HG02970 (cell line): ENCODE results near the gene ARL14EP.

Experiments
- ATAC-seq: cut with Tn5 transposase; IDR thresholded peaks from one replicate; pipeline ENCODE4 v1.9.1; 2021; ENCODE audit warnings: mild to moderate bottlenecking, moderate library complexity, moderate number of reproducible peaks; ENCODE audit not compliant: unreplicated experiment, low FRiP score

Gene ARL14EP

DNA sequence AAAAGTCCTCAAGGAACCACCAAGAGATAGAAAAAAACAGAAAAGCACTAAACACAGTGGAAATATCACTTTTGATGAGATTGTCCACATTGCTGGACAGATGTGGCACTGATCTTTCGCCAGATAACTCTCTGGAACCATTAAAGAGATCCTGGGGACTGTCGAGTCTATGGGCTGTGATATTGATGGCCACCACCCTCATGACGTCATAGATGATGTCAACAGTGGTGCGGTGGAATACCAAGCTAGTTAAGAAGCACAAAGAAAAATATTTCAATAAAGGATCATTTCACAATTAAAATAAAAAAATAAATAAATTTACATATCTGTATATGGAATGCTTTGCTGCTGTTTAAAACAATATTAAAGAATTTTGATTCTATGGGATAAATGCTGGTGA lies 45.5 kb downstream of the ARL14EP start:
- ATAC-seq: no peak

- ATAC-seq: no peak
These were observed 47.3 kb downstream of the ARL14EP start for GRCh38 chr11:30370164-30370563.

DNA sequence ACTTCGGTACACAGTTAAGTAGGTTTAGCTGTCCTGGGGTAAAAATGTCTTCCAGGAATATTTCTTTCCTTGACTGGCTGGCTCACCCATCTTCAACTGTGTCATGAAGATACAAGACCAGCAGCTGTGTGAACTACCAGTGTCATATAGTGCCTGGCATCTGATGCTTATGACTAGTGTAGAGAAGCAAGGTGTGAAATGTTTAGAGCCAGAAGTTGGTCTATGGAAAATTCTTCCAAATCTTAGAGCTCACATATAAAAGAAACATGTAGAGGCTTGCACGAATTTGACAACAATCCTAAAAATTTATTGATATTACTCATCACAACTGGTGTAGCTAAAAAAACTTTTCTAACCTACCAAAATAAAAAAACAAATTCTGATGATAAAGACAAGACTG lies 54.4 kb downstream of the ARL14EP start:
- no peak for ATAC-seq

GRCh38 chr11:30380846-30381245 lies 57.9 kb downstream of the ARL14EP start:
- no peak for ATAC-seq

- no peak for ATAC-seq
These were observed 59.0 kb downstream of the ARL14EP start for GRCh38 chr11:30381879-30382278.
